Measurements from ENCODE around the gene TCHH.

DNA sequence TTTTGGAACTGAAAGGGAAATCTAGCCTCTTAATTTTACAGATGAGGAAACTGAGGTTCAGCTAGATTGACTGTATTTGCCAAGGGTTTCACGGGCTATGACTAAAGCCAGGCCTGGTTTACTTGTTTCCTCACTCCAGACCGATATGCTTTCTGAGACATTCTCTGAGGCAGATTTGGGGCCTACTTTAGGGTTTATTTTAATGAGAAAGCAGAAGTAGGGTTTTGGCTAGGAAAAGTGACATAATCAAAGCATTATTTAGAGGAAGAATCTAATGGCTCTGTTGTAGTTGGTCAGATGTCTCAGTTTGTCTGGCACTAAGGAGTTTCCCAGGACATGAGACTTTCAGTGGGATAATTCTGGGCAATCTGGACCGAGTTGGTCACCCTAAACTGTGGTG is 45.3 kb upstream of the TCHH start:
- TF ChIP-seq, protein P1, sequence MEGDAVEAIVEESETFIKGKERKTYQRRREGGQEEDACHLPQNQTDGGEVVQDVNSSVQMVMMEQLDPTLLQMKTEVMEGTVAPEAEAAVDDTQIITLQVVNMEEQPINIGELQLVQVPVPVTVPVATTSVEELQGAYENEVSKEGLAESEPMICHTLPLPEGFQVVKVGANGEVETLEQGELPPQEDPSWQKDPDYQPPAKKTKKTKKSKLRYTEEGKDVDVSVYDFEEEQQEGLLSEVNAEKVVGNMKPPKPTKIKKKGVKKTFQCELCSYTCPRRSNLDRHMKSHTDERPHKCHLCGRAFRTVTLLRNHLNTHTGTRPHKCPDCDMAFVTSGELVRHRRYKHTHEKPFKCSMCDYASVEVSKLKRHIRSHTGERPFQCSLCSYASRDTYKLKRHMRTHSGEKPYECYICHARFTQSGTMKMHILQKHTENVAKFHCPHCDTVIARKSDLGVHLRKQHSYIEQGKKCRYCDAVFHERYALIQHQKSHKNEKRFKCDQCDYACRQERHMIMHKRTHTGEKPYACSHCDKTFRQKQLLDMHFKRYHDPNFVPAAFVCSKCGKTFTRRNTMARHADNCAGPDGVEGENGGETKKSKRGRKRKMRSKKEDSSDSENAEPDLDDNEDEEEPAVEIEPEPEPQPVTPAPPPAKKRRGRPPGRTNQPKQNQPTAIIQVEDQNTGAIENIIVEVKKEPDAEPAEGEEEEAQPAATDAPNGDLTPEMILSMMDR (IDR thresholded peaks at IDR 0.05), result no peak
- TF ChIP-seq POLR2A (IDR thresholded peaks at IDR 0.05) (no peak), EP300 (IDR thresholded peaks at IDR 0.05) (no peak)

Measured in ovary (tissue), 3 donors.